HG02759 (cell line): ENCODE measurements around the gene SH2B3.

Source experiments
- ATAC-seq: cut with Tn5 transposase; IDR thresholded peaks from one replicate; pipeline ENCODE4 v1.9.1; 2021; ENCODE audit warnings: mild to moderate bottlenecking, moderate library complexity; ENCODE audit not compliant: unreplicated experiment

Gene SH2B3

DNA sequence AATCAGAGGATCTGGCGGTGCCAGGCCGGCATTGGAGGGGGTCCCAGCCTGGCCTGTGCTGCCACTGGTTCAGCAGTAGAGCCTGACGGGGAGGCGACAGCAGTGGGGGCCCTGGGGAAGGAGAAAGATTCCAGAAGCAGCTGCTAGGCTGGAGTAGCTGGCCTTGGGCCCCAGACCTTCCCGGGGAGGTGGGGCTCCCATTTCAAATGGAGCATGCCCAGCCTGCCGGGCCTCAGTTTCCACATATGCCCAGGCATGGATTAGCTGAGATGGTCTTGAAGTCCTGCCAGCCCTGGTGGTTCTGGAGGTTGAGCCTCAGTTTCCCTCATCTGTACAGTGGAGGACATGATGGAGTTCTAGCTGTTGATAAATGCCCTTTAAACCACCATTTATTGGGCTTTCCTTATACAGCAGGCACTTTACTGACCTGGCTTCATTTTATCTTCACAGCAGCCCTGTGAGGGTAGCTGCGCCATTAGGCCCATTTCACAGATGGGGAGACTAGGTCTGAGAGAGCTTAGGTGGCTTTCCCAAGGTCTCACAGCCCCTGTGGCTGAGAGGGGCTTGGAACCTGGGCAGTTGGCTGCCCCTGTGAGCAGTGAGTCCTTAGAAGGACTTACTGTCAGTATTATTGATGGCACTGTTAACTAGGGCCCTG, 21.8 kb downstream of the SH2B3 start:
- no peak for ATAC-seq

DNA sequence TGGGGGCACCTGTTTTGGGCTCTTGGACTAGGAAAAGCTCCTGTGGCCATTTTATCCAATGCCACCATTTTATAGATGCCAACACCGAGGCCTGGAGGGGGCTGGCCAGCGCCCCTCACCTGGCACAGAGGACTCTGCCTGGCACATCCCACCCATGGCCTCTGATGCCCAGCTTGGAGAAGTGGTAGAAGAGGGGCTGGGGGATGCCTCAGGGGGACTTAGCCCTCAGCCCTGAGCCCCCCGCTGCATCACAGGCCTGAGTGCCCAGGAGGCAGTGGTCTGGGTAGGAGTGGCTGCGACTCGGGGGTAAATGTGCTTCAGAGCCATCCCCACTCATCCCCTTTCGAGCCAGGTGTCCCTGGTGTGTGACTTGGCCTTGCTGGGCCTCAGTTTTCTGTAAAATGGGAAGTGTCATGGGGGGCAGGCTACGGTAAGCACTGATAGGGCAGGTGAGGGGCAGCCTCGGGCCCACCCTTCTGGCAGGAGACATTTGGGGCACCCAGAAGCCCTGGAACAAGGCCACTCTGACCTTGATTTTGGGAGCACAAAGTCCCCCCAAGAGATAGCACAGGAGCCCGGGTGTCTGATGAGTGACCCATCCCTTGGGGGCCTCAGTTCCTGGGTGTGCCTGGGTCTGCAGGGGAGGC, 22.5 kb downstream of the SH2B3 start:
- no peak for ATAC-seq

DNA sequence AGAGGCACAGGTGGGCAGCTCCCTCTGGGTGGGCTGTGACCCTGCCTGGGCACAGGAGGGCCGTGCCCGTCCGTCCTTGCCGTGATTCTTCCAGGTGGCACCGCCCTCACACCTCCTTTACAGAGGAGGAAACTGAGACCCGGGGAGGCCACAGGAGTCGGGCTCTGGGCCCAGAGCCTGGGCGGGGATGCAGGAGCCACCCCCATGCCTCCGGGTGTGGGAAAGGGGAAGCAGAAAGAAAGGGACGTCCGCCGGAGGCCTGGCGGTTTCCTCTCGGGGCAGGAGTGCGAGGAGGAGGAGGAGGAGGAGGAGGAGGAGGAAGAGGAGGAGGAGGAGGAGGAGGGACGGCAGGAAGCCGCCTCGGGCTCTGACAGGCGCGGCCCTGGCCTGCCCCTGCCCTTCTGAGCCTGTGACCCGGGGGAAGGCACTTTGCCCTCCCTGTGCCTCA, 23.0 kb downstream of the SH2B3 start:
- no peak for ATAC-seq

DNA sequence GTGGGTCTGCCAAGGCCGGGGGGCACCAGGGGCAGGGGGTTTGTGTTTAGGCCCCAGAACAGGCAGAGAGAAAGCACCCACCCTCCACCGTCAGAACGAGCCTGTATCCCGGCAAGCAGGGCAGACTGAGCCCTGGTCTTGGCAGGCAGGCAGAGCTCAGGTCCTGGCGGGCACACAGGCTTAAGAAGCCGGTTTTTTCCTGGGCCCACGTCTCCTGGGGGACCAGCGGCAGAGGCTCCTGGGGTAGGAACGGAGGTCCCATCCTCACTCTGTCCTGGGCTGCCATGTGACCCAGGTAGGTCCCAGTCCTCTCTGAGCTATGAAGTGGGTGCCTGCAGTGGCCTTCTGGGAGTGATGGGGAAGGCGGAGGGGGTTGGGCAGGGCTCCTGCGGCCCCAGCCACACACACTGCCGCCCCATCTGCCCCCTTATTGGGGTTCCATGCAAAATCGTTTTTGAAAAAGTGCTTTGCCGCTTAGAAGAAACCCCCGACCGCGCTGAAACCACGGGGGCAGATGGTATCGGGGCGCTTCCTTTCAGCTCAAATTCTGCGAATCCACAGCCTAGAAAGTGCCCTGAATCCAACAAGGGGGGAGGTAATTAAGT, 24.2 kb downstream of the SH2B3 start:
- ATAC-seq, result no peak

DNA sequence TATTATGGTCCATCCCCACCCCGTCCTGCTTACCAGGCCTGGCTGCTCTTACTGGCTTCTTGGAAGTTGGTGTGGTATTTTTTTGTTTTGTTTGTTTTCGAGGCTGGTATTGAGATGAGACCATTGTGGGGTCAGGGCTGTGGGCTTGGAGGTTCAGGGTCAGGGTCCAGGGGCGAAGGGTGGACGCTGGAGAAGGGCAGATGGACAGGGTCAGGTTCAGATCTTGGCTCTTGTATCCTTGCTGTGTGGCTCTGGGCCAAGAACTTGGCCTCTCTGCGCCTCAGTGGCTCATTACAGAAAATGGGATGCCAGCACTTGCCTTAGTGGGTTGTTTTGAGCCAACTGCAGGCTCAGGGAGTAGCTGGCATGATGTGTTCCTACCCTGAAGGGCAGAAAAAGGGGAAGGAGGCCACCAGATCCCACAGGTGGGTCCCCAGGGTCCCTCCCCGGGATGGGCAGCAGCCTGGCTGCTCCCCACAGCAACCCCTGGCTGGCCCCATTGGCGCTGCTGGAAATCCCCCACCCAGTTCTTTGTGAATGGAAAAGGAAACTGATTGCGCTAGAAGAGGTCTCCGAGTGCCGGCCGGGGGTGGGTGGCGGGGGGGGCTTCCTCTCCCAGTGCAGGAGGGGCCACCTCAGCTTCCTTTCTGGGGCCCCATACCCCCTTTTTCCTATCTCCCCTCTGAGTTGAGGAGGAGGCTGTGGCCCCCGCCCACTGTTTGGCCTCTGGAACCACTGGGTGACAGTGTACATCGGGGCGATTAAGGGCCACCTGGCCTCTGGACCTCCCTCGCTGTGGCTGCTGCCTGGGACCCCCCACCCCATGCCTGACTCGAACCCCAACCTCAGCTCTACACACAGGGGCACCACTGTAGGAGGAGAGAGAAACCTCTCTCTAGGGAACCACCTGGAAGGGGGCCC, 25.0 kb downstream of the SH2B3 start:
- peak; percentile 30 for ATAC-seq

DNA sequence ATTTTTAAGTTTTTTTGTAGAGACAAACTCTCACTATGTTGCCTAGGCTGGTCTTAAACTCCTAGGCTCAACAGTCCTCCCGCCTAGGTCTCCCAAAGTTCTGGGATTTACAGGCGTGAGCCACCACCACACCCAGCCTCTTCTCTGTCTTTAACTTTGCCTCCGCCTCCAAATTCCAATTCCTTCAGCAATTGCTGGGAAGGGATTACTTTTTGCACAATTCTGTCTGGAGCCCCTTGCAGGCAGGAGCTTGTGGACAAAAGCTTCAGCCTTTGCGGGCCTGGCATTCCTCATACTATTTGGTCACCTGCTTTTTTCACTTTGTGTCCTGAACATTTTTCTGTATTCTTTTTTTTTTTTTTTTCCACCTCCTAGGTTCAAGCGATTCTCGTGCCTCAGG, 26.0 kb downstream of the SH2B3 start:
- no peak for ATAC-seq

DNA sequence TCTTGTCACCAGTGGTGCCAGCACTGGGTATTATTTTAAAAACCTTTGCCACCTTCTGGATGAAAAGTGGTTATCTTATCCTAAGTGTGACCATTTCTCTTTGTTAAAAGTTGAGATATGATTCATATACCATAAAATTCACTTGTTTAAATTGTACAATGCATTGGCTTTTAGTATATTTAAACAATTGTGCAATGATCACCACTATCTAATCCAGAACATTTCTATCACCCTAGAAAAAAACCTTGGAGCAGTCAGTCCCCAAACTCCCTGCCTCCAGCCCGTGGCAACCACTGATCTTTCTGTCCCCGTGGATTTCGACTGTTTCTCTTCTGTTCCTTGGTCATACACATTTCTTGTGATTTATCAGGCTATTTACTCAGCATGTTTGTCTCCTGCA, 28.3 kb downstream of the SH2B3 start:
- ATAC-seq, result no peak

DNA sequence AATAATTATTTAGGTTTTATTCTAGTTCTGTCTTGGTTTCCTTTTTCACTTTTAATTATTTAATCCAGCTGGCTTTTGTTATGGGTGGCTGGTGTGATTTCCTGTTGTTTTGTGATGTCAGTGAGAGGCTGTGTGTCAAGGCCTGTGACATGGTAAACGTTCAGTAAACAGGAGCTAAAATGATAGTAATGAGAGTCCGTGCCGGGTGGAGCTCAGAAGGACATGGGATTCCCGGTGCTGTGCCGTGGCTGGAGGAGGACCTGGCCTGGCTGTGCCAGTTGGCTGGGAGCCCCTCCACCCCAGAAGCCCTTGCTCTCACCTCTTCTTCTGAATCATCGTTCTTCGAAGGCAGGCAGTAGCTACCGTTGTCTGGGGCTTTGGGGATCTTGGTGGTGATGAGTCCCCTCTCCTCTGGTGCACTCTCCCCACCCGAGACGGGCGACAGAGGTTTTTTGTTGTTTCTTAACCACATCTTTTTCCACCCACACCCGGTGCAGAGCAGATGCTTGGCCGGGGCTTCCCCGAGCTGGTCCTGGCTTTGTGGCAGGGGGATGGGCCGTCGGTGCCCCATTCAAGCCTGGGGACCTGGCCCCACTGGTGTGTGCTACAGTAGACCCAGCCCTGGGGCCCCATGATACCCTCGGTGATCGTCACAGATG, 29.1 kb downstream of the SH2B3 start:
- peak; percentile 73 for ATAC-seq

DNA sequence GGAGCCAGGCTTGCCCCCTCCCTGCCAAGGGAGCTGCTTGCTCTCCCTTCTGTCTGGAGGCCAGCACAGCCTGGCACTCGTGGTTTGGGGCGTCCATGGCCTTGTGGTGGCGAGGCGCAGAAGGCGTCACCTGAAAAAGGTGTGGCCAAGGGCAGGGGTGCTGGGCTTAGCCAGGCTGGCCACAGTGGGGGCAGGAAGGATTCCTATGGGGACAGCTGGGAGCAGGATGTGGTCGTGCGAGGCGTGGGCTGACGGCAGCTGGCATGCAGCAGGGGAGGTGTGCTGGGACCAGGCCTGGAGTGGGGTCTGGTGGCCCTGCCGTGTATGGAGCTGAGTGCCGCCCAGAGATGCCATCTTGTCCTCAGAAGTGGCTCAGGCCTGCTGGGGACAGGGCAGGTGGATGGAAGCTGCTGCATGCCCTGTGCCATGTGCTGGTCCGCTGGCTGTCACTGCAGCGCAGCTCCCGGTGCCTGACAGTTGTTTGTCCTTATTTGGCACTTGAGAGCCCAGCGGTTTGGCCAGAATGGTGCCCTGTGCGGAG, 30.0 kb downstream of the SH2B3 start:
- no peak for ATAC-seq

DNA sequence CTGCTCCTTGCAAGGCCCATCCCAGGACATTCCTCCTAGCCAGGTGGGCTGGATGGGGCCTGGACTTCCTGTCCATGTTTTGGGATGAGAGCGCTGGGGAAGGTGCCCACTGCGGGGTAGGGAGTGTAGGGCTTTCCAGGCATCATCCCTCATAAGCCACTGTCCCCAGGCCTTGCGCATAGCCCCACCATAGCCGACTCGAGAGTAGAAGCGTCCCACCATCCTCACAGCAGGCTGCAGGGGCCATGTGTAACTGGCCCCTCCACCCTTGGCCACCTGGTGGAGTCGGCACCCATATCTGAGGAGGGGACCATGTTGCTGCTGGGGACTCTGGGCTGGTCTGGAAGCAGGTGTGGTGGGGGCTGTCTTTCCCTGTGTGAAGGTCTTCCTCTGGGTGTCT, 30.5 kb downstream of the SH2B3 start:
- ATAC-seq, result no peak

DNA sequence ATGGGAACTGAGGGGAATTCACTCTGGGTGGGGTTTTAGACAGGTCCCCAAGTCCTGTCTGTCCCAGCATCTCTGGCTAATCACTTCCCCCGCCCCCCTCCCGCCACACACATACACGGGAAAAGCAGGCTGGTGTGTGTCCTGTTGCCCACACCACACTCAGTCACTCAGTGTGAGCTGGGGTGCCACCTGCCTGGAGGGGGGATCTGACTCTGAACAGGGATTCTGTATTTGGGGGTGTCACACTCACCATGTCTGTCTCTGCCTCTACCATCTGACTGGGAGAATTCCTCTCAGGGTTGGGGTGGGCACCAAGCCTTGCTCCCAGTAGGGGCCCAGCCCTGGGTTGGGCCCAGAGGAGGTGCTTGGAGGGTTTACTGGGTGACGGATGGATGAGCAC, 31.1 kb downstream of the SH2B3 start:
- no peak for ATAC-seq

DNA sequence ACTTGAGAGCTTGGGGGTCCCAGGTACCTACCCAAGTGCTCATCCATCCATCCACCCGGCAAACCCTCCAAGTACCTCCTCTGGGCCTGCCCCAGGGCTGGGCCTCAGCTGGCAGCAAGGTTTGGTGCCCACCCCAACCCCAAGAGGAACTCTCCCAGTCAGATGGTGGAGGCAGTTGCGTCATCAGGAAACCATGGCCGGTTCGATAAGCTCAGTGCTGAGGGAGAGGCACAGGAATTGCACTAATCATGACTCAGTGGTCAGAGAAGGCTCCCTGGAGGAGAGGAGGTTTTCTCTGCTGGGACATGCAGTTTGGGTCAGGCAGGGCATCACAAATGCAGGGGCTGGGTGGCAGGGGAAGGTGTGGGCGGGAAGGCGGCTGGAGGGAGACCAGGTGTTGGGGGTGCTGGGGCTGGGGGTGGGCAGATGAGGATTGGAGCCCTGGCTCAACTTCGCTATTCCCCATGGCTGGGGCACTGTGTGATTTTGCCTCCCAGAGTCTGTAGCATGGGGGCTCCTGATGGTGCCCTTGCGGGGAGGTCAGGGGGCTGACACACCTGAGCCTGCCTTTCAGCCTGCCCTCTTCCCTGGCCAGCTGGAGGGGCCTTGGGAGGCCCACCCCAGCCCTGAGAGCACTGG, 32.2 kb downstream of the SH2B3 start:
- no peak for ATAC-seq

DNA sequence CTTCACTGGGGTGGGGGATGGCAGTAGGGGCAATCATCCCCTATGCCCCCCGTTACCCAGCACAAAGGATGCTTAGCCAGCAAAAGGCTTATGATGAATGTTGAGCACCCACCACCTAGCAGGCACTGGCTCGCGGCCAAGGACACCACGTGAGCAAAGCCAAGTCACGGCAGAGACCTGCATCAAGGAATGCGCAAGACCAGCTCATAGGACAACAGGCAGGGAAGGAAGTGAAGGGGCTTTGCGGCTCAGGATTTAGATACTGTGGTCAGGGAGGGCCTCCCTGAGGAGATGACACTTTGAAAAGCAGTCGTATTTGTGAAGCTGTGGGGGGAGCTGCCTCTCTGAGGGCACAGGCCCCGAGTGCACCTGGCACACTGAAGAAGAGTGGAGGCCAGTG, 32.8 kb downstream of the SH2B3 start:
- no peak for ATAC-seq

DNA sequence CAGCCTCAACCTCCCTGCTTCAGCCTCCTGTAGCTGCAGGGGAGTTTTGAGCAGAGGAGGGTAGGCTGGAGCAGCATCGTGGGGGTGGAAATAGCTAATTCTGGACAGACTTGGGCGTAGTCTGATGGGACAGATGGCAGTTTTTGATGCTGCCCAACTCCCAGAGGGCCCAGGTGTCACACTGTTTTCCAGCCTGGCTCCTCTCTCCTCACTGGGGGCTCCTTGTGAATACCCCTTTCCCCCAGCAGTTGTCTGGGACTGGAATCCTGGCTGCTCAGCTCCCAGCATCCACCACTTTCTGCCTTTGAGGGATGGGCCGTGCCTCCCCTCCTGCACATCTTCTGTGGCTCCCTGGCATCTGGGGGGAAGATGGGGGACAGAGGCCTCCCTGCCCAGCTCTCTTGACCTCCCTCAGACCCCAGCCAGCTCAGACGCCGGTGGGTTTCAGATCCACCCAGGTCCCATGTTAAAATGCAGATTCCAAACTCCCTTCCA, 34.0 kb downstream of the SH2B3 start:
- no peak for ATAC-seq

DNA sequence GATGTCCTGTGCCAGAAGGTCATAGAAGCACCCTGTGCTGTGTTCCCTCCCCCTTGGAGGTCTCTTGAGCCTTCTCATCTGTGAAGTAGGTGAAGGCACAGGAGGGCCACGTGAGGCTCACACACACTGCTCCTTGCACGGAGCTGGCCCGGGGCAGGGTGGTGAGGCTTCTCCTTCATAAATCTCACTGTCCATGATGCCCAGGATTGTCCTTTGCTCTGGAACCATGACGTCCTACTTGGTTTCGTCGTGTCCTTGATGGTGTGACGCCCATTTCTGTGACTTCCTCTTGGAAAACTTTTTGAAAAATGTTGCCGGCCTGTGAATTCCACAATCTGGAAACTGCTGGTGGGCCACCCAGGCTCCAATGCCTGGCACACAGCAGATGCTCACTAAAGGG, 34.4 kb downstream of the SH2B3 start:
- ATAC-seq, result no peak

DNA sequence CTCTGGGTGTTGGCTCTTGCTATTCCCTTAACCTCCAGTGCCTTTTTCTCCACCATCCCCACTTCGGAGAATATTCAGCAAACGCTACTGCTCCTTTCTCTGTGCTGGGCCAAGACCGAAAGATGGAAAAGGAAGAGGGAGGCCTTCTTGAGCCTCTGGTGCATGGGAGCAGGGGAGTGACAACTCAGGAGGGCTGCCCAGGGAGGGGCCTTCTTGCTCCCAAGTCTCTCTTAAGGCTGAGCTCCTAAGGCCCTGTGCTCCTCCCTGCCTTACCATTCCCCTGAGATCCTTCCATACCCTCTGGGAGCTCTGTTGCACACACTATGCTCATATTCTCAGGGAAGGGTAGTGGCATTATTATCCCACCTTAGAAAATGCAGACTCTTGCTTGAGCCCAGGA, 34.9 kb downstream of the SH2B3 start:
- no peak for ATAC-seq

DNA sequence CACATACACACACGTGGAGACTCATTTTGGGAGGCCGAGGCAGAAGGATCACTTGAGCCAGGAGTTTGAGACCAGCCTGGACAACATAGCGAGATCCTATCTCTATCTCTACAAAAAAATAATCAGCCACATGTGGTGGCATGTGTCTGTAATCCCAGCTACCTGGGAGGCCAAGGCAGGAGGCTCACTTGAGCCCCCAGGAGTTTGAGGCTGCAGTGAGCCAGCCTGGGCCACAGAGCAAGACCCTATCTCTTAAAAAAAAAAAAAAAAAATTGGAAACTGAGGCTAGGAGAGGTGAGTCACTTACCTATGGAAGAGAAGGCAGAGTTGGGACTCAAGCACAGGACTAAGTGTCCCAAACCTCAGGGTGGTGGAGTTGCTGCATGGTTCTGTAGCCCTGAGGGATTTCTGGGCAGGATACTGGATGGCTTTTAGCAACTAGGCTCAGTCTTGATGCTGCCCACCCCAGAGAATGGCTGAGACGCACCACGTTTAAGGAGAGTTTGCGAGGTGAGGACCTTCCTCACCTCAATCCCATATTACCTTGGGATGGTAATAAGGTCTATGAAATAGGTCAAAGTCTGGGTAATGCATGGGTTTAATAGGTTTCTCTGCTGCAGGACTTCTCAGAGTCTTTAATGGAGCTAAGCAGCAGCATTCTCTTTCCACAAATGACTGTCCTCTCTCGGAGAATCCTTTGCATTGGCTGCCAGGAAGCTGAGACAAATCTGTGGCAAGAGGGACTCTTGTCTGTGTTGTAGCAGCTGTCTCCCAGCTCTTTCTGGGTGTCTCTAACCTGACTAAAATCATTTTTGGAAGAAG, 35.6 kb downstream of the SH2B3 start:
- no peak for ATAC-seq

DNA sequence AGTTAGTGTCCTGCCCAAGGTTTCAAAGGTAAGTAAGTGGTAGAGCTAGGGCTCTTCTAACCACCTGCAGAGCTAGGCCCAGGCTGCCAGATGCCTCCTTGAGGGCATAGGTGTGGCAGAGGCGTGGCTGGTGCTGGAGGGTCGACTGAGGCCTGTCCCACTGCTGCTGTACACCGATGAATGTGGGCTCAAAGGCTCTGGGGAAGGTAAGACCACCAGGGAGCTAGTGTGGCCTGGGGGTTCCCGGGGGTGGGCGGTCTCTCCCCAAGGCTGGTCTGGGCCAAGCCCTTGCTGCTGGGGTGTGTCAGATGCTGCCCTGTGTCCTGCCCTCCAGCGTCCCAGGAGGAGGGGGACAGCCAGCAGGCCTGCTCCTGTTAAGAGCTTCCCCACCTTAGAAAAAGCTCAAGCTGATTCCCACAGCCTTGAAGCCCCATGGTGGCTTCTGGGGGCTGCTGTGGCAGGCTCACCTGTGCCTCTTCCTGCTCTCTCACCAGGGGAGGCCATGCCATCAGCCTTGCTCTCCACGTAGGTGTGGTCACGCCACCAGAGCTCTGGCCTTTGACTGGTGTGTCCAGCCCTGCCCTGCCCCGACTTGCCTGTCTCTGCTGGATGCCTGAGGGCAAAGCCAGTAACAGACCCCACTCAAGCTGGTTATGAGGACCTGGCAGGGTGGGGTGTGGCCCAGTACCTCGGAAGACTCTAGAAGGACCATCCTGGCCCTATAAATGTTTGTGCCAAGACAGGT, 36.8 kb downstream of the SH2B3 start:
- ATAC-seq, result no peak
